Vagina (tissue), 2 donors: ENCODE results near the gene OR4D9. TPM values are rescaled to one million over a fixed set of nuclear protein-coding genes. Genes with fewer than 3 reads are reported as not detected.
"Not testable (repeated sequence)": the region's sequence is repeated elsewhere in the genome, so short reads cannot be mapped to it uniquely, and the experiment has no call there.

Experiments used
- DNase-seq, 2 donors: peaks; one replicate each; pipeline ENCODE4 v3.0.0-alpha.2; 2017; ENCODE audit errors: extremely low spot score in 2 of 2
- H3K27ac ChIP-seq: fragments of 200-600 bp; sonication (generic); one replicate; pipeline ENCODE4 v1.5.1; 2019
- H3K27me3 ChIP-seq: fragments of 200-600 bp; sonication (generic); one replicate; pipeline ENCODE4 v1.5.1; 2019
- H3K36me3 ChIP-seq, 2 donors: fragments of 200-600 bp; sonication (generic); one replicate each; pipeline ENCODE4 v1.5.1; 2017 to 2019
- H3K4me1 ChIP-seq: fragments of 200-600 bp; sonication (generic); one replicate; pipeline ENCODE4 v1.5.1; 2019
- H3K4me3 ChIP-seq, 2 donors: fragments of 200-600 bp; sonication (generic); 1 replicate in 1 of 2; 2 replicates in 1 of 2; pipeline ENCODE4 v1.5.1; 2016 to 2019
- H3K9me3 ChIP-seq: fragments of 200-600 bp; sonication (generic); one replicate; pipeline ENCODE4 v1.5.1; 2019
- CTCF ChIP-seq, 3 experiments: fragments of 450-650 bp in 2 of 3; fragments of 200-600 bp in 1 of 3; sonication (generic) in 1 of 3; IDR thresholded peaks; one replicate each; pipeline ENCODE4 v1.5.1; 2017 to 2019; ENCODE audit warnings: antibody characterized with exemption in 3 of 3, mild to moderate bottlenecking in 2 of 3, moderate library complexity in 2 of 3
- POLR2A ChIP-seq, 2 donors: fragments of 450-650 bp; IDR thresholded peaks; one replicate each; pipeline ENCODE4 v1.6.1; 2017; ENCODE audit warnings: antibody characterized with exemption in 2 of 2, mild to moderate bottlenecking in 2 of 2, moderate library complexity in 2 of 2
- POLR2AphosphoS5 ChIP-seq, 2 donors: sonication (generic); formaldehyde crosslinking; IDR thresholded peaks; one replicate each; pipeline ENCODE4 v1.9.0; 2017; ENCODE audit warnings: antibody characterized with exemption in 2 of 2, mild to moderate bottlenecking in 2 of 2, low read depth in 1 of 2; ENCODE audit not compliant: insufficient read depth in 1 of 2
- intact Hi-C: fragments of 100-400 bp; cut with DNase I; formaldehyde crosslinking; loops from one replicate; pipeline ENCODE4 v1.15.1; 2023
- total RNA-seq: library from RNA; depleted of rRNA; stranded (reverse); fragments of >200 nt; gene quantifications from one replicate; pipeline ENCODE4 v1.2.3, GENCODE V29; 2016

The OR4D9 gene
- total RNA-seq, 1 donor from 2014 or later = not detected

DNA sequence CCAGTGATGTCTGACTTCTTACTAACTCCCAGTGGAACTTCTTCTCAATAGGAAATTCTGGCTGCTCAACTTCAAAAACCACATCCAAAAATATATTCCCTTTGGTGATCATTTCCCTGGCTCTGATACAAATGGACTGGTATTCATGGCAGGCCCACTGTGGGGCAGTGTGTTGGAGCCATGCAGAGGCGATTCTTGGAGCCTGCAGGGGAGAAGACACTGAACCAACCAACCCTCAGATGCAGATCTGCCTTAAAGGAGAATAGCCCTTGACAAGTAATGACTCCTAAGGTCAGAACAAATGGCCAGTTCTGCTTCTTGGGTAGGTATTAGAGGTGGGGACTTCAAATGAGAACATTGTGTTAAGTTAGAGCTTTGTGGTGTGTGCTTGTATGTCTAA, 12.2 kb downstream of the OR4D9 start:
- TF ChIP-seq CTCF (IDR thresholded peaks at IDR 0.05) (no peak), POLR2A (IDR thresholded peaks at IDR 0.05) (no peak), POLR2AphosphoS5 (IDR thresholded peaks at IDR 0.05; ENCODE audit: insufficient read depth in 1 of 2, low read depth in 1 of 2) (no peak)
- no peaks in the 10 kb centered on the region for H3K36me3 ChIP-seq
- no peak overlapping the region for H3K4me3 ChIP-seq
- H3K4me1 ChIP-seq = no peaks in the 10 kb centered on the region
- no peak overlapping the region for H3K27ac ChIP-seq
- no peaks in the 10 kb centered on the region for H3K27me3 ChIP-seq
- DNase-seq = no peak
- H3K9me3 ChIP-seq = no peaks in the 10 kb centered on the region
- intact Hi-C loops = no loop called here

- intact Hi-C loops = no loop called here
- H3K27ac ChIP-seq = no peak overlapping the region
- H3K4me3 ChIP-seq = no peak overlapping the region
- H3K36me3 ChIP-seq = no peaks in the 10 kb centered on the region
- DNase-seq = no peak
- TF ChIP-seq CTCF (IDR thresholded peaks at IDR 0.05) = no peak
- H3K27me3 ChIP-seq = no peaks in the 10 kb centered on the region
- H3K4me1 ChIP-seq = no peaks in the 10 kb centered on the region
- no peaks in the 10 kb centered on the region for H3K9me3 ChIP-seq
Observed at GRCh38 chr11:59528711-59529110, 17.4 kb downstream of the OR4D9 start.

DNA sequence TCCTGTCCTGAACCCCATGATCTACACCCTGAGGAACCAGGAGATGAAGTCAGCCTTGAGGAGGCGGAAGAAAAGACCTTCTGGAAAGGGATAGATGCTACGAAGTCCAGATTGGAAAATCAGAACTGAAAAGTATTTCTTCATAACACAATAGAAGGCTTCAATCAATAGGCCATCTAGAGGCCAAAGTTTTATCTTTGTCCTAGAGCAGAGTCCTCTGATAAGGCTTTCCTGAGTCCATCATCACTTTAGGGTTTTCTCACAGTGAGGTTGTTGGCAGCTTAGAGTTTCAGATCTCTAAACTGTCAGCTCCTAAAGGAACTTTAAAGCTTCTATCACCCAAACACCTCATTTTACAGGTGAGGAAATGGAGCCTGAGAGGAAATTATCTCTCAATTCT, 21.3 kb downstream of the OR4D9 start:
- intact Hi-C loops = loop anchor here (10.0 kb wide), 1 partner anchor 152 kb away; no protein-coding TSS in a partner anchor
- Histone ChIP-seq H3K9me3 (no peaks in the 10 kb centered on the region), H3K36me3 (no peaks in the 10 kb centered on the region), H3K27me3 (no peaks in the 10 kb centered on the region), H3K4me3 (no peak overlapping the region), H3K4me1 (peaks cover 6% of the 10 kb centered on the region), H3K27ac (no peak overlapping the region)
- no peak for DNase-seq
- TF ChIP-seq POLR2A (IDR thresholded peaks at IDR 0.05) (no peak), CTCF (IDR thresholded peaks at IDR 0.05) (no peak), POLR2AphosphoS5 (IDR thresholded peaks at IDR 0.05; ENCODE audit: insufficient read depth in 1 of 2, low read depth in 1 of 2) (no peak)

GRCh38 chr11:59534676-59535075, 23.3 kb downstream of the OR4D9 start:
- TF ChIP-seq POLR2AphosphoS5 (IDR thresholded peaks at IDR 0.05; ENCODE audit: insufficient read depth in 1 of 2, low read depth in 1 of 2) = no peak
- H3K4me3 ChIP-seq = no peak overlapping the region
- intact Hi-C loops = loop anchor here (10.0 kb wide), 1 partner anchor 150 kb away; no protein-coding TSS in a partner anchor
- no peak overlapping the region for H3K27ac ChIP-seq
- peaks cover 6% of the 10 kb centered on the region for H3K4me1 ChIP-seq
- no peak for DNase-seq
- H3K27me3 ChIP-seq = no peaks in the 10 kb centered on the region
- no peaks in the 10 kb centered on the region for H3K9me3 ChIP-seq
- no peaks in the 10 kb centered on the region for H3K36me3 ChIP-seq

- H3K36me3 ChIP-seq = no peaks in the 10 kb centered on the region
- H3K9me3 ChIP-seq = no peaks in the 10 kb centered on the region
- no peak for TF ChIP-seq CTCF (IDR thresholded peaks at IDR 0.05)
- intact Hi-C loops = no loop called here
- no peaks in the 10 kb centered on the region for H3K27me3 ChIP-seq
- no peak overlapping the region for H3K4me3 ChIP-seq
- DNase-seq = no peak
- no peaks in the 10 kb centered on the region for H3K4me1 ChIP-seq
- no peak overlapping the region for H3K27ac ChIP-seq
Observed at GRCh38 chr11:59542142-59542810, 30.9 kb downstream of the OR4D9 start.

- H3K4me3 ChIP-seq, H3K36me3 ChIP-seq, H3K27ac ChIP-seq, H3K4me1 ChIP-seq, H3K9me3 ChIP-seq, intact Hi-C loops, DNase-seq, H3K27me3 ChIP-seq: not testable (repeated sequence)
Observed at GRCh38 chr11:59543713-59544112, 32.4 kb downstream of the OR4D9 start.
